CD4-positive, alpha-beta T cell treated with Interleukin-17A for 4 hours (primary cell): ENCODE measurements around the gene RUSC2.

Experiments
- DNase-seq: peaks from one replicate; pipeline ENCODE4 v3.0.0-alpha.2; 2020; ENCODE audit warnings: mixed read lengths

The RUSC2 gene, protein sequence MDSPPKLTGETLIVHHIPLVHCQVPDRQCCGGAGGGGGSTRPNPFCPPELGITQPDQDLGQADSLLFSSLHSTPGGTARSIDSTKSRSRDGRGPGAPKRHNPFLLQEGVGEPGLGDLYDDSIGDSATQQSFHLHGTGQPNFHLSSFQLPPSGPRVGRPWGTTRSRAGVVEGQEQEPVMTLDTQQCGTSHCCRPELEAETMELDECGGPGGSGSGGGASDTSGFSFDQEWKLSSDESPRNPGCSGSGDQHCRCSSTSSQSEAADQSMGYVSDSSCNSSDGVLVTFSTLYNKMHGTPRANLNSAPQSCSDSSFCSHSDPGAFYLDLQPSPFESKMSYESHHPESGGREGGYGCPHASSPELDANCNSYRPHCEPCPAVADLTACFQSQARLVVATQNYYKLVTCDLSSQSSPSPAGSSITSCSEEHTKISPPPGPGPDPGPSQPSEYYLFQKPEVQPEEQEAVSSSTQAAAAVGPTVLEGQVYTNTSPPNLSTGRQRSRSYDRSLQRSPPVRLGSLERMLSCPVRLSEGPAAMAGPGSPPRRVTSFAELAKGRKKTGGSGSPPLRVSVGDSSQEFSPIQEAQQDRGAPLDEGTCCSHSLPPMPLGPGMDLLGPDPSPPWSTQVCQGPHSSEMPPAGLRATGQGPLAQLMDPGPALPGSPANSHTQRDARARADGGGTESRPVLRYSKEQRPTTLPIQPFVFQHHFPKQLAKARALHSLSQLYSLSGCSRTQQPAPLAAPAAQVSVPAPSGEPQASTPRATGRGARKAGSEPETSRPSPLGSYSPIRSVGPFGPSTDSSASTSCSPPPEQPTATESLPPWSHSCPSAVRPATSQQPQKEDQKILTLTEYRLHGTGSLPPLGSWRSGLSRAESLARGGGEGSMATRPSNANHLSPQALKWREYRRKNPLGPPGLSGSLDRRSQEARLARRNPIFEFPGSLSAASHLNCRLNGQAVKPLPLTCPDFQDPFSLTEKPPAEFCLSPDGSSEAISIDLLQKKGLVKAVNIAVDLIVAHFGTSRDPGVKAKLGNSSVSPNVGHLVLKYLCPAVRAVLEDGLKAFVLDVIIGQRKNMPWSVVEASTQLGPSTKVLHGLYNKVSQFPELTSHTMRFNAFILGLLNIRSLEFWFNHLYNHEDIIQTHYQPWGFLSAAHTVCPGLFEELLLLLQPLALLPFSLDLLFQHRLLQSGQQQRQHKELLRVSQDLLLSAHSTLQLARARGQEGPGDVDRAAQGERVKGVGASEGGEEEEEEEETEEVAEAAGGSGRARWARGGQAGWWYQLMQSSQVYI (N-terminal part only)

DNA sequence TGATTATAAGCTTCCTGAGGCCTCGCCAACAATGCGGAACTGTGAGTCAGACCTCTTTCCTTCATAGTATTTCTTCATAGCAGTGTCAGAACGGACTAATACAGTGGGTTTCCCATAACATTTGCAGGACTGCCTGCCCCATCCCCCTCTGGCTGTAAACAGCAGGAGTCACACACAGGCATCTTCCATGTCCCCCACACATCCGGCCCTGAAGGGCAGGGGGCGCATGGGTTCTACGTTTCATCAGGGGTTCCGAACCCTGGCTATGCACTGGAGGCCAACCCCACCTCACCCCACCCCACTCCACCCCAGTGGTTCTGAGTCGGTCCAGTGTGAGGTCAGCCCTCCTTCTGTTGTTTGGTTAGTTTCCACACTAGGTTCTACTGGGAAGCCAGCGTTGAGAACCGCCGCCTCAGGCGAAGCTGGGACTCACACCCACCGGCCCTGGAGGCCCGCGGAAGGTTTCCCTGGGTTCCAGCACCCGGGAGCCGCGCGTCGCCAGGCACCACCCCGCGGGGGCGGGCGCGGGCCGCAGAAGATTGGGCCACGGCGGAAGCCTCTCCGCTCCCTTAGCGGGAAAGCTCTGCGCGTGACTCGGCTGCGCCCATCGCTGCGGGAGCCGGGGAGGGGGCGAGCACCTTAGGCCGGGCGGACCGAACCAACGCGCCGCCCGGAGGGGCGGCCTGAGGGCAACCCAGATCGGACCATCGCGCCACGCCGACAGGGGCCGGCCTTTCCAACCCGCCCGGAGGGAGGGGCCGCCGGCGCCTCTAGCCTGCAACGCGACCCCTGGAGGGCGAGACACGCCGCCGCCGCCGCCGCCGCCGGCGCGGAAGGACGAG is at the start of gene RUSC2:
Gene RUSC2, plus strand, starts transcription at position 799 of the 842 bp plus-strand sequence. CDS start 56,411 bp downstream, outside the sequence.
- peak; percentile 63 for DNase-seq

DNA sequence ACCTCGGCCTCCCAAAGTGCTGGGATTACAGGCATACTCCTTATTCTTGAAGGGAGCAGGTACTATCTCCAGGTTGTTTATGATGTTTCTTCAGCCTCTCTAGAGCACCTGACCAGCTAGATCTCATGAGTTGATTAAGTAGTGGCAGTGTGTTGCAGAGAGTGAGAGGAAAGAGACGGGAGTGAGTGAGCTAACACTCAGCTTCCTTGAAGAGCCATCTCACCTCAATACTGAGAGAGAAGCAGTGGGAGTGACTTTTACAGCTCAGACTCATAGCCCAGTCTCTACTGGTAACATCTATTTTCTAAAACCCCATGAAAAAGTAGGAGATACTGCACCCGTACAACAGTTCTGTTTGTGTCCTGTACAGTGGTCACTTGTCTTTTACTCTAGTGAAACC is 43.9 kb upstream of the RUSC2 start:
- DNase-seq, result no peak

DNA sequence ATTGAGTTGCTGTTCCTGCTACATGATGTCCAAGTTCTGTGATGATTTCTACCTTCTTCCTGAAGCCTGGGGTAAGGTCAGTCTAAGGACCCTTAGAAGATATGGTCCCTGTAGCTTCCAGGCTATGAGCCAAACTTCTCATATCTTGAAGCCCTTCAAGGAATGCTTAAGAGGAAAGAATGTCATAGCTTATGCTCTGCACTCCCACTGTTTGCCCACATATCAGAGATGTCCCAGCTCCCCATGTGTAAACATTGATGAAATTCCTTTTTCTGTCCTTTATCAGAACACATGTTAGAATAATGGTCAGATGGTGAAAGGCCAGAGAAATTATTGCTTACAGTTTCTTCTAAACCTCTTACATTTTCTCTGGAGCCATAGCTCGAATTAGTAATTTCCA is 41.4 kb upstream of the RUSC2 start:
- DNase-seq, result no peak

DNA sequence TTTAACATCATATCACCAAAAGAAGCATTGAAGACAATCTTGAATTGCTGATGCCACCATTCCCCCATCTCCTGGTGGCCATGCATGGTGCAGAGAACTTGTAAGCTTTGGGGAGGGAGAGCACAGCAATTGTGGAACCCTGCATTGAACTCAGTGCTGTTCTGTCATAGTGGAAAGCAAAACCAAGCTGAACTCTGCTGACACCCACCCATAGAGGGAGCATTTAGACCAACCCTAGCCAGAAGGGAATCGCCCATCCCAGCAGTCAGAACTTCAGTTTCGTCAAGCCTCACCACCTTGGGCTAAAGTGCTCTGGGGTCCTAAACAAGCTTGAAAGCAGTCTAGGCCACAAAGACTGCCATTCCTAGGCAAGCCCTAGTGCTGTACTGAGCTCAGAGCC is 37.4 kb upstream of the RUSC2 start:
- no peak for DNase-seq

DNA sequence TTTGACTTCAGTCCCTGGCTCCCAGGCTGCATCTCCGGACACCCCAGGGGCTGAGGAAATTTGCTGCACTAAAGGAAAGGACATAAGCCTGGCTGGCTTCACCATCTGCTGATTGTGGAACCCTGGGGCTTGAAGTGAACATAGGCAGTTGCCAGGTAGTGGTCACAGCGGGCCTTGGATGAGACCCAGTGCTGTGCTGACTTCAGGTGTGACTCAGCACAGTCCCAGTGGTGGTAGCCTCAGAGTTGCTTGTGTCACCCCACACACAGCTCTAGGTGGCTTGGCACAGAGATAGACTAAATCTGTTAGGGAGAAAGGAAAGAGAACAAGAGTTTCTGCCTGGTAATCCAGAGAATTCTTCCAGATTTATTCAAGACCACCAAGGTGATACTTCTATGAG is 36.1 kb upstream of the RUSC2 start:
- DNase-seq, result no peak

DNA sequence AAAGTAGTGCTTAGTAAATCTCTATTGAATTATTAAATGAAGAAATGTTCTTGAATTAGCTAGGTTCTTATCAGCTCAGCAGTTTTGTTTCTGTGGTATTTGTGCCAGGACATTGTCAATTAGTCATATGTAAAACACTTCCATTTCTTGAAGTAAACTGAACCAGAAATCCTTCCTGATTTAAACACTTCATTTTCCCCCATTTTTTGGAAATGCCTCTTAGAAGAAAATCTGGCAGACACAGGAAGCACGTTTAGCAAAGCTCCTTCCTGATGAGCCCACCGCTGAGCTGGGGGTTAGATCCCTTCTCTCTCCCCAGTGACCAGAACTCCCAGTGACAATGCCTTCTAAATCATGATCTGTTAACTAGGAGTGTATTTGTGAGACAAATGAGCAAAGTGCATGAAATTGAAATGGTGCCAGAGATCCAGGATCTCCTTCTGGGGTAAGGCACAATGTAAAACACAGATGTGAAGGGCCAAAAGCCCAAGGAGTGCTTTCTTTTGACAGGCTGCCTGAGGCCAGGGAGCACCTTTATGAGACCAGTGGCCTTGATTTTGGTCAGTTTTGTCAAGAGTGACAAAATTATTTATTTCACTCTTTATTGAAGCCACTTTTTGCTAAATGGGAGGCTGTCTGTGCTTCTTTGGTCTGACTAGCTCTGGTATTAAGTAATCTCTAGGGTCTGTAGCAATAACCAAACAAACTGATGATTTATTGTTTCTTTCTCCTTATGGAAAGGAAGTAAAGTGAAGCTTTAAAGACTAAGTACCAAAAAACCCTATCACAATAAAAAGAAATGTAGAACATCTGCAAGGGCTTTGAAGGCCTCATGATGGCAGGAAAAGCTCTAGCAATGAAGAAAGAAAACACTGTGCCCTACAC is 25.5 kb upstream of the RUSC2 start:
- no peak for DNase-seq

DNA sequence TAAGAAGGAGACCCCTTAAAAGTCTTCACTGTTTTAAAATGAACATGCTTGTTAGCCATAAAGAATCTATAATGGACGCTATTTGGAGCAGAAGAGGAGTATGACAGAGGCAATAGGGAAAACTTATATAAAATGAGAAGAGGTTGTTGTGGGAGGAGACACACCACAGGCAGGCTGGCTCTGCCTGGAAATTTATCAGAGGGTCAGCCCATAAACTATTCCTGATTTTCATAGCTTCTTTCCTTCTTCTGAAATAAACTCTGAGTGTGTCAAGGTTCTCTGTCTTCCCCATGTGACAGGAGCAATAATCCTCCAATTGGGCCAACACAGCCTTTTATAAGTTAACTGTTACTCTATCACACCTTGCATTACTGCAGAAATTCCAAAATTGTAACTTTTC is 19.6 kb upstream of the RUSC2 start:
- no peak for DNase-seq

DNA sequence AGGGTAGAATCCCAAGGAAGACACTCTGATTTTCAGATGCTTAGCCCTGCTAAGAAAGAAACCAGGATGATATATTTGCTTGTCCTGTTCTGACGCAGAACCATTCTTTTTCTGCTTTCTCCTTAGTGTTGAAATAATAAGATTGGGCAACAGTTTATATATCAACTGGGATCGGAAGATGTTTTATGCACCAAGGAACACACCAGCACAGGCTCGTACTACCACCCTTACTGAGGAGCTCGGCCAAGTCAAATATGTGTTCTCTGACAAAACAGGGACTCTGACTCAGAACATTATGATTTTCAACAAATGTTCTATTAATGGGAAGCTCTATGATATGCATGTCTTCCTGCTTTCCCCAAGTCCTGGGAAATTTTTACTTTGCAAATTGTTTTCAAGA is 19.0 kb upstream of the RUSC2 start:
- DNase-seq, result no peak

DNA sequence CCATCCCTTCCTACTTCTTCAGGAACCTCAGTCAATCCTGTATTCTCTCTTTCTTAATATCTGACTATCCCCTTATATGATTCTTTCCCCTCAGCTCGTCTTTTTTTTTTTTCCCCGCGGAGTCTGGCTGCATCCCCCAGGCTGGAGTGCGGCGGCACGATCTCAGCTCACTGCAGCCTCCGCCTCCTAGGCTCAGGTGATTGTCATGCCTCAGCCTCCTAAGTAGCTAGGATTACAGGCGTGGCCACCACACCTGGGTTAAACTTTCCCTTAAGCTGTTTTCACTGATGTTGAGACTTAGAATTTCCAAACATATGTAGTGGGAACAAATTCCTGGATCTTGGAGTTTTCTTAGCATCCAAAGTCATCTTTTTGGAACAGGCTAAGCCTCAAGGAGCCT is 13.3 kb upstream of the RUSC2 start:
- DNase-seq, result no peak

DNA sequence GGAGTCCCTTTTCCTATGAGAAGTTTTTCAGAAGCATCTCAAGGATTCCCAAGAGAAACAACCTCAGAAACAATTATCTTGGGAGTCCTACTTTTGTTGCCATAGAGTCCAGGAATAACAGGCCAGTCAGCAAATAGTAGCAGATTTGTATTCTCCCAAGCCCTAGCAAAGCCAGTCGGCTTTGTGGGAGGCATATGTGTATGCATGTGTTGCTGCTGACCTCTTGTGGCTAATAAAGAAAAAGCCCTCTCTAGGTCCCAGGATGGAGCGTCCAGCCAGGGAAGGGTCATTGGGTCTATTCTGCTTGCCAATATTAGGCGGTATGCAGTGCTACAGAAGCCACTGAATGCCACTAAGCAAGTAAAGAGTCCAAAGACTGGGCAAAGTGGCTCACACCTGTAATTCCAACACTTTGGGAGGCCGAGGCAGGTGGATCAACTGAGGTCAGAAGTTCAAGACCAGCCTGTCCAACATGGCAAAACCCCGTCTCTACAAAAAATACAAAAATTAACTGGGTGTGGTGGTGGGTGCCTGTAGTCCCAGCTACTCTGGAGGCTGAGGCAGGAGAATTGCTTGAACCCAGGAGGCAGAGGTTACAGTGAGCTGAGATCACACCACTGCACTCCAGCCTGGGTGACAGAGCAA is 12.6 kb upstream of the RUSC2 start:
- peak; percentile 36 for DNase-seq

DNA sequence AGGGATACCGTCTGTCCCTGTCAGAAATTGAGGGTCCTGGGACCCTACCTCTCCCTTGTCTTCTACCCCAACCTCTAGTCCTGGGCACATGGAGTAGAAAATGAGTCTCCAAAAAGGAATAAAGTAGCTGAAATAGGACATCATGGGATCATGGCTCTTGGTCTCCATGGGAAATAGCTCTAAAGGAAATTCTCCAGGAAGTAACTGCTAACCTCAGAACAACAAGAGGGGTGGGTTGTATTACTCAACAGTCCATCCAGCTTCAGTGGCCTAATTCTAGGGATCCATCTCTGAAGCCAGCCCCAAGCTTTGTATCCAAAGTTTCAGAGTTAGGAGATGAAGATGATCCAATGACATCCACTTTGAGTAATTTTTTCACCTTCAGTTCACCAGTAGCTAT is 11.0 kb upstream of the RUSC2 start:
- no peak for DNase-seq

DNA sequence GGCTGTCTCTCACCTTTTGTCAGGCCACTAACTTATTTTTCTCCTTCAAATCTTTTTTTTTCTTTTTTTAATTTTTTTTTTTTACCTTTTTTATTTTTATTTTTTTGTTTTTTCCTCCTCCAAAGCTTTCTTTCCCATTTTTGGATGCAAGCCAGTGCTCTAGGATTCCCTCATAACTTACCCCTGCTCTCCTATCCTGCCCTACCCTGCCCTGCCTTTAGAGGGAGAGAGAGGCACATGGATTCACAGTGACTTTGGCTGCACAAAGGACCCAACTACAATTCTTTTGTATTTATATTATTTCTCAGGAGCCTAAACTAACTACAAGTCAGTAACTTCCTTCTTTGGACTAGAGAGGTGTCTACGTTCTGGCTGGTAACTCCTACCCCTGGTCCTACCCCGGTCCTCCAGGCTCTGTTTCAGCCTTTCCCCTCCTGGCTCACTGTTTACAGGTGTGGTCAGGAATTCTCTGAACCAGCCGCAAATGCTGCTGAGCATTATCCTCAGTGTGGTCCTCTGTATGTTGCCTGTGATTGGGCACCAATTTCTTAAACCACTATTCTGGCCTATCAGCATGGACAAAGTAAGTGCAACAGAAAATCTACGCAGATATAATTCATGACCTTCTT is 8.4 kb upstream of the RUSC2 start:
- DNase-seq, result peak; percentile 14

DNA sequence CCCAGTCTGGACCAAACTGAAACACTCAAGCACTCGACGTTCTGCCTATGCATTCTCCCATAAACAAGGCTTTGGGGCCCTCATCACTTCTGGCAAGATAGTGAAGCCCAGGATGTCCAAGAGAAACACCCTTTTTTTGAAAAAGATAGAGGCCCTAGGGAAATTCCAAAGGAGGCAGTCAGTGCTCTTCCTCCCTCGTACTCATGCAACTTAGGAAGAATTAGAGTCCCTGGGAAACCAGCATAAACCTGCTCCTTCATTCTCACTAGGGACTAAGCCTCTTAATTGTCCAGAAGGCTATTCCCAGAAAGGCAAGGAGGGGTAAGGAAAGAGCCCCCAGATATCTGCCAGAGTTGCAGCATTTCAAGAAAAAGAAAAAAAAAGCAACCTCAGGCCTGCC is 7.8 kb upstream of the RUSC2 start:
- no peak for DNase-seq

DNA sequence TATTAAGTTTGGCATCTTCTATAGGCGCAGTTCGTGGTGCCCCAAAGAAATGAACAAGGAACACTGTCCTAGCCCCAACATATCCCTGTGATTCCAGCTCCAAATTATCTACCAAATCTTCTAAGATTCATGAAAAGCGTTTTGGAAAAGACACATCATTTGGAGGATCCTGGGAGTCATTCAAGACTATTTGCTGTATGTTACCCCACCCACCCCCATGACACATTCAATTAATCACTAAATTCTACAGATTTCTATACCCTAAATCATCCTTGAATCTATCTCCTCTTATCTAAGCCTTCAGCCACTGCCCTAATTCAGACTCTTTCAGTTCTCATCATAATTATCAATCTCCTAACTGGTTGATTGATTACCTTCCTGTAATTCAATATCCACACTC is 5.5 kb upstream of the RUSC2 start:
- no peak for DNase-seq

DNA sequence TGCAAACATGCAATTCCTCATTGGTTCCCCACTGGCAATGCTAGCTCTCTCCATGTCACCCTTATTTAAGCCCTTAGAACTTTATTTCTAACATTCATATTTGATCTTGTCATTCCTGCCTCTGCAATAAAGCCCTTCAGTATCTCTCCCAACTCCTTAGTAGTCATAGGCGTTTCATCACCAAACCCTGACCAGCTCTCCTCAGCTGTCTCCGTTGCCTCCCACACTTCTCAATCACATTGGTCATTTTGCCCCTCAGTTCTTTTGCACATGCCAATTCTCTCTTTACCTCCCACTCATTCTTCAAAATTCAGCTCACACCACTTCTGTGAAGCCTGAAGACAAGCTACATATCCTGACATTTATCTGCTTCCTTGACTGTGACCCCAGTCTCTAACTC is 2.8 kb upstream of the RUSC2 start:
- no peak for DNase-seq

DNA sequence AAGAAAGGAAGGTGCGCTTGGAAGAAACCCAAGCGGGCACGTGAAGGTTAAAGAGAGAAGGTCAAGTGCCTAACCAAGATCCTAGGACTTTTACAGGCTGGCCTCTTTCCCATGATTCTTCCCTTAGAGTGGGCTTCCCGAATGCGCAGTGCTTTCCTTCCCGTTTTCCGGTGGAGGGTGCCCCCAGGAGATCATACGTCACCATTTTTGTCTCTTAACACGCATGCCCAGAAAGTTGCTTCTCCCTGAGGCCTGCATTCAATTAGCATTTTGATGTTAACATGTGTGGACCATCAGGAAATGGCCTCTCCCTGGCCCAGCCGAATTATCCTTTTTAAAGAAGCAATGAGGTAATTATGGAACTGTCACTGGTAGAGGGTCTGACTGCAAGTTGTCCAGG is 1.9 kb upstream of the RUSC2 start:
- DNase-seq, result no peak

DNA sequence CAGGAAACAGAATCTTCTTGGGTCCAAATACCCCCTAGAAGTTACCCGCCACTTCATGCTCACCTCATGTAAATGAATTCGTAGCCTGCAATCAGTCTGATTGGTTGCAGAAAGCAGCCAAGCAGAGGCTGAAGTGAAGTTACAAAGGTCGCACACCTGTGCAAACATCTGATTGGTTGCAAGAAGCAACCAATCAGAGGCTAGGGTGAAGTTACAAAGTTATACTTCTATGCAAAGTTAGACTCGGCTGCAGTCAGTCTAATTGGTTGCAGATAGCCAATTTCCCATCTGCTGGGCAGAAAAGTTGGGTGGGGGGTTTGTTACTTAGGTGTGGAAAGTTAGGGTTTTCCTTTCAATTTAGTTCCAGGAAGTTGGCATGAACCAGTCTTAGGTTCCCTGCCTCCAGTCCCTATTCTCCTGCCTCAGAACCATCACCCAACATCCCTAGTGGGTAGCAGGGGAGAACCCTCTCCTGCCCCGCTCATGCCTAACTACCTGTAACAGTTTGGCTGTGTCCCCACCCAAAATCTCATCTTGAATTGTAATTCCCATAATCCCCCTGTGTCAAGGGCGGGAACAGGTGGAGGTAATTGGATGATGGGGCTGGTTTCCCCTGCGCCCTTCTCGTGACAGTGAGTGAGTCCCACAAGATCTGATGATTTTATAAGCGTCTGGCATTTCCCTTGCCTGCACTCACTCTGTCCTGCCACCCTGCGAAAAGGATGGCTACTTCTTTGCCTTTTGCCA is 1.2 kb upstream of the RUSC2 start:
- DNase-seq, result no peak

DNA sequence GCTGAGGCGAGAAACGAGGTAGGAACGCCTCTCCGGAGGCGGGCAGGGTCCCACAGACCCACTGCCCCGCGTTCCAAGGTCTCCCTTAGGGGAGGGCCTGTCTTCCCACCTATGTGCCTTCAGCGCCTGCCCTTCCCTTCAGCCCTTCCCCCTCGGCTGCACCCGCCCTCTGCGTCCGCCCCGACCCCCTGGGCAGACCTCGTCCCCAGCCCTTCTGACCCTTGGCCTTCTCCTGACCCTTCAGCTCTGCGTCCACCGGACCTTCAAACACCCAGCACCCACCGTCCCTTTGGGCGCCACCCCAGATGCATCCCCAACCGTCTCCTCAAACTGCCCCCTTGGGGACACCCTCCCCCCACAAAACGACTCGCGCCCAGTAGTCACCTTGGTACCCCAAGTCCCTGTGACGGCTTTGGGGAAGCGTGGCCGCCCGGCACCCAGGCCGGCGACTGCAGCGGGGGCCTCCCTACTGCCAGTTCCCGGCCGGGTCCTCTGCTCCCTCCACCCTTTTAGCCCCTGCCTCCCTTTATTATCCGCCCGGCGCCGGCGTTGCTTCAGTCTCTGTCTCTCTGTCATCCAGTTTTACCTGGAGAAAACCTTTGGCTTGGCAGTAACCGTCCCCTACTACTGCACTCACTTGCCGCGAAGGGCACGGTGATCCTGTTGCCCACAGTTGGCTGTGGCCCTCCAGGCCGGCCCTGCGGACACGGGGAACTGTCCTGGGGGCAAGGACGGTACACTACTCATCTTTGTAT is 421 bp downstream of the RUSC2 start:
- peak; percentile 5 for DNase-seq
